ENCODE measurements around the gene IMMP2L.
"Not testable (repeated sequence)": the region's sequence is repeated elsewhere in the genome, so short reads cannot be mapped to it uniquely, and the experiment has no call there.

Gene IMMP2L

DNA sequence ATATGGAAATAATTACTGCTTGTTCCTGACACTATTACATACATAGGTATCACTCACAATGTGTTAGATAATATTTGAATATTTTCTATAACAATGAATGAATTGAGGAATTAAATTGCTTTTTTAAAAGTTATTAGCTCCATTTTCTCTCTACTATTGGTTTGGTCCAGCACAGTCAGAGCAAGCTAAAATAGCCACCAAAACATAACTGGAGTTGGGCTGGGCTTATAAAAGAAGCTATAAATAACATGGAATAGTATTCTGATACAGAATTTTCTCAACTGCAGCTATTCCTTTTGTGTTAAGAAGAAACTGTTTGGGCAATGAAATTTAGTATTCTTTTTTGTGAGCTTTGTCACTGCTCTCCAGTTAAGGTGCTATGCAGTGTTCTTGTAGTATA, 614.0 kb downstream of the IMMP2L start:
- Histone ChIP-seq H3K9ac (ENCODE audit: low read depth, low read length) (no peak overlapping the region), H3K4me1 (ENCODE audit: insufficient read depth, low read length) (peaks cover 23% of the 10 kb centered on the region), H3K9me3 (ENCODE audit: control insufficient read depth, insufficient read depth, low read length) (no peaks in the 10 kb centered on the region), H3K36me3 (ENCODE audit: insufficient read depth, low read length) (no peaks in the 10 kb centered on the region)

DNA sequence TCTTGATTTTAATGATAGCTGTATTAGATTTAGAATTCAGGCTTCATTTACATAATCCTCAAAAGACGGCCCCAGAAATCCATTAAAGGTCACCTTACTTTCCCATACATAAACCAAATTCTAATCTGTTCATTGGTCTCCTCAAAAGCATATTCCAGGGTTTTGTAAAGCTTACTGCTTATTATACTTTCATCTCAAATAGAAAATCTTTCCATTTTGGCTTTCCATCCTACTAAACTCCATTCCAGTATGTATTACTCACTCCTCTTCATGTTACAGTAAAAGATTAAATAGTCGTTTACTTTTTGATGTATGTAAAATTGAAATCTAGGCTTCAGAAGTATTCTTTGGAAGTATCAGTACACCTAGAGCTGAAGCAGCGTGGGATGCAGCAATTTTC, 614.9 kb downstream of the IMMP2L start:
- Histone ChIP-seq H3K9me3 (ENCODE audit: control insufficient read depth, insufficient read depth, low read length) (no peaks in the 10 kb centered on the region), H3K9ac (ENCODE audit: low read depth, low read length) (no peak overlapping the region), H3K36me3 (ENCODE audit: insufficient read depth, low read length) (no peaks in the 10 kb centered on the region), H3K4me1 (ENCODE audit: insufficient read depth, low read length) (peaks cover 23% of the 10 kb centered on the region)

DNA sequence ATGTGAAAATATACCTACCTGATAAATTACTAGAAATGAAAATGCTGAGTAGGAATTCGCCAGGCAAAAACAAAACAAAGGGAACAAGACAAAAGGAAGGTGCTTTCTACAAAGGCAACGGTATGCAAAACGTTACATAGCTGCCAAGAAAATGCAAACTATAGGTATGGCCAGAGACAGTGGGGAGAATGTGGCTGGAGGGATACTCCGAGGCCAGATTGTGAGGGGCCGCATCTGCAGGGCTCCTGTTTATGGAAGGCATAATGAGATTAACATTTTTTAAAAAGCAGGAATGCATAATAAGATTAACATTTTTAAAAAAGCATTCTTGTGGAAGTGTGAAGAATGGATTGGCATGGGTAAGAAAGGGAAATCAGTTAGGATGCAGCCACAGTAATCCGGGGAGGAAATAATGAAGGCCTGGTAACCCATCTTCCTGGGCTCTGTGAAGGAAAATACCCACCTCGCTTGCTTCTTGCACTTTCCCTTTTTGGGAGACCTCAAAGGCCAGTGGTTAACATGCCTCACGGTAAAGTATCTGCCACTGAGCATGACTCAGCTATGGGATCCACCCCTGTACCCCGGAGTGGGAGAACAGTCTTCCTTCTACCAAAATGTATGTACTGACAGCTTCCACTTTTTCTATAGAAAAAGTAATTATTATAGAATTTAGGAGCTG, 617.2 kb downstream of the IMMP2L start:
- Histone ChIP-seq H3K9me3 (ENCODE audit: control insufficient read depth, insufficient read depth, low read length) (no peaks in the 10 kb centered on the region), H3K9ac (ENCODE audit: low read depth, low read length) (no peak overlapping the region), H3K4me1 (ENCODE audit: insufficient read depth, low read length) (peaks cover 23% of the 10 kb centered on the region), H3K36me3 (ENCODE audit: insufficient read depth, low read length) (no peaks in the 10 kb centered on the region)

DNA sequence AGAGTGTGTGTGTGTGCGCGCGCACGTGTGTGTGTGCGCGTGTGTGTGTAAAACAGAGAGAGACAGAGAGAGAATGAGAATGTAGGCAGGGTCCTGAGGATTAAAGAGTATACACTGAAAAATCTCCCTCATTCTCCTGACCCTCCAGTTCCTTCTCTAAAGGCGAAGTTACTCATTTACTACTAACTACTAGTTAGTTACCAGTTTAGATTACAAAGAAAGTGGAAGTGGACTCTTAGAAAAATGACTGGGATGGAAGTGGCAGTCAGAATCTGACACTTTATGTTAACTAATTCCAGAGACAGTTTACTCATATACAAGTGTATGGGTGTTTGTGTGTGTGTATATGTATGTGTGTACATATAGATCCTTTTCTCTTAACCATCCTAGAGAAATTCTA, 617.8 kb downstream of the IMMP2L start:
- Histone ChIP-seq H3K36me3 (ENCODE audit: insufficient read depth, low read length) (no peaks in the 10 kb centered on the region), H3K9me3 (ENCODE audit: control insufficient read depth, insufficient read depth, low read length) (no peaks in the 10 kb centered on the region), H3K4me1 (ENCODE audit: insufficient read depth, low read length) (peaks cover 23% of the 10 kb centered on the region), H3K9ac (ENCODE audit: low read depth, low read length) (no peak overlapping the region)

DNA sequence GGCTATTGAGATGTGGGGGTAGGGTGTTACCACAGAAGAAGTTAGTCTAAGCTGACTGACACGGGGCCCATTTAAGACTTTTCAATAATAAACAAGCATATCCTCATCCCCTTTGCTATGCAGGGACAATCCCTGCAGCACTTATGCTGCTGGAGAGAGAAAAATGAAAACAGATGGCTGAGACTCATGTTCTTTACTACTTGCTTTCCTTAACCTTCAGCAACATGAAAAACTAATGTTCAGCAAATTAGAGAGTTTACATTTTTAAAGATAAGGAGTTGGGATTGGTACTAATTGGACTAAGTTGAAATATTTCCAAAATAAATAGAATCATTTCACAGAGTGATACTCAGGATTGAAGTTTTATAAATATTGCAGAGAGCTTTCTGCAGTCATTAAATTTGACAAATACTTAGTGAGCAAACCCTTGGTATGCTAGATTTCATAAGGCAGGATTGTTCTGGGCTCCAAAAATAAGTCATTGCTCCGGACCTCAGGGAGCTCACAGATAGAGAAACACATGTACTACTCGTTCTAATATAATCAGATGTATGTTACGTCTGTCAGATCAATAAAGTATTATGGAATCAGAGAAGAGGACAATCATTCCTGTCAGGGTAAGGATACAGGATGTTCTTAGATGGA, 618.5 kb downstream of the IMMP2L start:
- Histone ChIP-seq H3K36me3 (ENCODE audit: insufficient read depth, low read length) (no peaks in the 10 kb centered on the region), H3K9ac (ENCODE audit: low read depth, low read length) (no peak overlapping the region), H3K4me1 (ENCODE audit: insufficient read depth, low read length) (peaks cover 23% of the 10 kb centered on the region), H3K9me3 (ENCODE audit: control insufficient read depth, insufficient read depth, low read length) (no peaks in the 10 kb centered on the region)

DNA sequence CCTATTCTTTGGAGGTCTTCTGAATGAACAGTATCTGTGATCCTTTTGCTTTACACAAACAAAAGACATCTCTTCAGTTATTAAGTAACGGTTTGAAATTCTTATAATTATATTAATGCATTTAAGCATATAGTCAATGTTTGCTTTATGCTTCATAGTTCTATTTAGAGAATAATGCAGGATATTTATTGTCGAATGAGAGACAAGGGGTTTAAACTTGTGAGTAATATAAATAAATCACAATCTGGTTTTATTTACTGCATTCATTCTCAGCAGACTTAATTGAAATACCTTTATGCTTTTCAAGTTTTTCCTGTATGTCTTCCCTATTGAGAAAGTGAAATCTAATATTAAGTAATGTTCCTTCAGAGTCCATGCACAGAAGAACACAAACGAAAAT, 620.9 kb downstream of the IMMP2L start:
- Histone ChIP-seq H3K4me1 (ENCODE audit: insufficient read depth, low read length) (peaks cover 23% of the 10 kb centered on the region), H3K9me3 (ENCODE audit: control insufficient read depth, insufficient read depth, low read length) (no peaks in the 10 kb centered on the region), H3K36me3 (ENCODE audit: insufficient read depth, low read length) (no peaks in the 10 kb centered on the region), H3K9ac (ENCODE audit: low read depth, low read length) (no peak overlapping the region)

DNA sequence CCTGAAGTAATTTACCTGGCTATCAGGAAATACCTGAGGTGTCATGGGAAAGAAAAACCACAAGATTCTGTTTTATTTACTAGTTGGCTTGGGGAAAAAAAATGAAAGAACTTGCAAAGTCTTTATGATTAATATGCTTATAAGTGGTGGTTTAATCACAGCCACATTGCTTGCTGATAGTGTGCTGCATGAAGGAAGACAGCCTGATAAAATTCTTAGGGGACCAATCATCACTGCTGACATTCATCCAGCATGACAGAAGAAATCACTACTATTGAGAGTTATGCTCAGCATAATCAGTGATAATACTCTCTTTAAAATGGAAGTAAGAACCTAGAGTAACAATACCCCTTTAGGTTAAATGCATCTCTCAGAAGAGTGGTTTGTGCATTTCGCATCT, 621.5 kb downstream of the IMMP2L start:
- Histone ChIP-seq H3K9ac (ENCODE audit: low read depth, low read length) (no peak overlapping the region), H3K36me3 (ENCODE audit: insufficient read depth, low read length) (no peaks in the 10 kb centered on the region), H3K9me3 (ENCODE audit: control insufficient read depth, insufficient read depth, low read length) (no peaks in the 10 kb centered on the region), H3K4me1 (ENCODE audit: insufficient read depth, low read length) (peaks cover 19% of the 10 kb centered on the region)

DNA sequence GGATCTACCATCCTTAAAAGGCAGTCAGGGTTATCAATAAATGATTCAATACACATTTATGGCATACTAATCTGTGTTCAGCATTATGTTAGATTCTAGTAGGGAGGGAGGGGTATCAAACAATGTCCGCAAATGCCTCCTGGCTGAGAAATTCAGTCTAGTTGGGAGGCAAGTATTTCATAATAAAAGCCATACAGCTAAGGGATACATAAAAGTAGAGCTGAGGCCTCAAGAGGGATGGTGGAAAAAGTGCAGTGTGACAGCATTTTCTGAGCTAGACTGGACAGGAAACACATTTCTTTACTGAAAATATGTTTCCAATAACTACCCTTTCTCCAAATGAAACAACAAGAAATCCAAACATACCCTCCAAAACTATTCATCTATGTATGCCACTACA, 624.1 kb downstream of the IMMP2L start:
- no peak overlapping the region for H3K9ac ChIP-seq (ENCODE audit: low read depth, low read length)
- no peaks in the 10 kb centered on the region for H3K9me3 ChIP-seq (ENCODE audit: control insufficient read depth, insufficient read depth, low read length)
- H3K4me1 ChIP-seq (ENCODE audit: insufficient read depth, low read length), result no peaks in the 10 kb centered on the region
- H3K36me3 ChIP-seq (ENCODE audit: insufficient read depth, low read length), result no peaks in the 10 kb centered on the region

DNA sequence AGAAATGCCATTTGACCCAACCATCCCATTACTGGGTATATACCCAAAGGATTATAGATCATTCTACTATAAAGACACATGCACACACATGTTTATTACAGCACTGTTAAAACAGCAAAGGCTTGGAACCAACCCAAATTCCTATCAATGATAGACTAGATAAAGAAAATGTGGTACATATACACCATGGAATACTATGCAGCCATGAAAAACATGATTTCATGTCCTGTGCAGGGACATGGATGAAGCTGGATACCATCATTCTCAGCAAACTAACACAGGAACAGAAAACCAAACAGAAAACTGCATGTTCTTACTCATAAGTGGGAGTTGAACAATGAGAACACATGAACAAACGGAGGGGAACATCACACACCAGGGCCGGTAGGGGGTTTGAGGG, 625.6 kb downstream of the IMMP2L start:
- not testable (repeated sequence) for H3K36me3 ChIP-seq (ENCODE audit: insufficient read depth, low read length); H3K9me3 ChIP-seq (ENCODE audit: control insufficient read depth, insufficient read depth, low read length); H3K4me1 ChIP-seq (ENCODE audit: insufficient read depth, low read length); H3K9ac ChIP-seq (ENCODE audit: low read depth, low read length)

DNA sequence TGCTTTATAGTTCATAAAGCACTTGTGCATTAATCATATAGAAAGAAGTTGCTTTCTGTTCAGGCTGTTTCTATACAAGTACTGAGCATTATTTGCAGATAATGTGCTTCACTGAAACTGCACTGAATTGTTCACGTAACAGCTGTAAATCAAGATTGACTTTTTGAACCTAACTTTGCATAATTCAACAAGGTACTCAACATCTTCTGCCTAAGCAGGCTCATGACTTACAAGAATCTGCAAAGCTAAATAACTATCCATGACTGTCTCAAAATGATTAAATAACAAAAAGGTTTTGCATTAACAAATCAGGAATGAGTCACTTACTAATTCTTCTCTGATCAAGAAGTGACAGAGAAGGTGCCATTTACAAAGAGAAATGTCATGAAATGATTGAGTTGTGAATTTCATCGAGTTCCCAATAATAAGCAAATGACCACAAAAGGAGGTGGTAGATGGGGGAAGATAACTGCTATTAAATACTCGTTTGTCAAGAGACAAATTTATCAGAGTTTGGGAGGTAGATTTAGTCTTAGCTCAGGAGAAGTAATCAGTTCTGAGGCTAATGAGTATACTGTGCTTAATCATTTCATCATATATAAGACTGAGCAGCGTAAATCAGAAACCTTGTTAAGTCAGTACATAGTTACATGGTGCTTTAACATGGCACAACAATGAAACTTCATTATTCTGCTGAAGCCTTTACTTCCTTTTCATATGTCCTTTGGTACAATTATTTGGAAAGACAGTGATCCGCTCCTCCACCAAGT, 632.6 kb downstream of the IMMP2L start:
- Histone ChIP-seq H3K9me3 (ENCODE audit: control insufficient read depth, insufficient read depth, low read length) (no peaks in the 10 kb centered on the region), H3K4me1 (ENCODE audit: insufficient read depth, low read length) (no peaks in the 10 kb centered on the region), H3K9ac (ENCODE audit: low read depth, low read length) (no peak overlapping the region), H3K36me3 (ENCODE audit: insufficient read depth, low read length) (no peaks in the 10 kb centered on the region)

DNA sequence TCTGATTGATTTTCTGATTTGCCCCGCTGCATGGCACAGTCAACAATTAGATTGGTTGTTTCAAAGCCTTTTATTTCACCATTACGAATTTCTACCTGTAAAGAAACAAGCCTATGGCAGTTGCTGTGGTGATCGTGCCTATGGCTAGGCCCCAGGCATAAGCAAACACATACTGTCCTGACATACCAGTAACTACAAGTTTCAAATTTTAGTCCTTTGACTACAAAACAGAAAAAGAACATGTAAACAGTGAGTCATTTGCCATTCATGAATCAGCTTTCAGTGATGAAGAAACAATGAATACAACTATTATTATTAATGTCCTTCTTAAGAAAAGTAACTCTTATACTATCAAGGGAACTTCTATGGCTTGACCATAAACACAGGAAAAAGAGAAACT, 639.4 kb downstream of the IMMP2L start:
- H3K36me3 ChIP-seq (ENCODE audit: insufficient read depth, low read length), result no peaks in the 10 kb centered on the region
- H3K9me3 ChIP-seq (ENCODE audit: control insufficient read depth, insufficient read depth, low read length), result no peaks in the 10 kb centered on the region
- no peaks in the 10 kb centered on the region for H3K4me1 ChIP-seq (ENCODE audit: insufficient read depth, low read length)
- no peak overlapping the region for H3K9ac ChIP-seq (ENCODE audit: low read depth, low read length)

DNA sequence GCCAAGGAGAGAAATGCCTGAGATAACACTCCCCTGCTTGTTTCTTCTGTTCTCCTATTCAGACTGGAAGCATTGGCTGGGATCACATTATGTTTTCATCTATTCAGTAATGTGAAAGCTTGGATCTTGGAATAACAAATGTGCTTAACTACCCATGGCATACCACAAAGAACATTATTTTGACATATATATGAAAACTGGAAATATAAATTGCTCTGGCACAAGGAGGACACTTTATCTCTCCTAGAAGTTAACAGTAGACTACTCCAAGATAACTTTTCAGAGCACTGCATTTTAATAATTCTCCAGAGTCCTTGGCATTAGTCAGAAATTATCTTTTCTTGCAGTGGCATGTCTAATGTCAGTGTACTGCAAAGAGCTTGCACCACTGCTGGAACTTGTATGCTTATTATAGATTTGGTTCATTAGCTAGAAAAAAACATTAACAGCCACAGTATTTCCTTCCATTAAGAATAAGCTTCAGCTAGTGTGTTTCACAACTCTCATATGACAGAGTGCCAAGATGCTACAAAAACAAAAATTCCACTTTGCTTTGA, 640.6 kb downstream of the IMMP2L start:
- Histone ChIP-seq H3K9me3 (ENCODE audit: control insufficient read depth, insufficient read depth, low read length) (no peaks in the 10 kb centered on the region), H3K36me3 (ENCODE audit: insufficient read depth, low read length) (no peaks in the 10 kb centered on the region), H3K4me1 (ENCODE audit: insufficient read depth, low read length) (no peaks in the 10 kb centered on the region), H3K9ac (ENCODE audit: low read depth, low read length) (no peak overlapping the region)

DNA sequence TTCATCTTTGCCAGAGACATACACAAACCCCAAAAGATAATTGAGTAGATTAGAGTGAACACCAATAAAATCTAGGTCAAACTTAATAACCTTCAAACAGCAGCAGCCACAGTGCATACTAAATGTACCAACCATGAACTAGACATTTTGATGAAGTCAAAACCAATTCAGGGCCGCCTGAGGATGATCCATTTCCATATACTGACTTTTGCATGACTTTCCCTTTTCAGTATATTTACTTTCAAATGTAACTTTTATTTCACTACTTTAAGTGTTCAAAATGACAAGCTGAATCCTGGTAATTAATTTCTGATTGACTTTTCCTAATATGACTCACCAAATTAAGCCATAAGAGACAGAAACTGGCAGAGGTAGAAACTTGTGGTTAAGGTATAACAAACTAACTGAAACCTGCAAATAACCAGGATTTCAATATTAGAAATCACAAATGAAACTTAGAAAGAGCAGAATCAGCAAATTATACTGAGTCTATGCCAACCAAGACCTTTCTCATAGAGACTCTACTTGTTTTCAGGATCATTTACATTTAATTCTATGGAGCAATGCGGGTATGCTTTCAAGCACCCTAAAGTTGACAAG, 643.2 kb downstream of the IMMP2L start:
- Histone ChIP-seq H3K9me3 (ENCODE audit: control insufficient read depth, insufficient read depth, low read length) (no peaks in the 10 kb centered on the region), H3K9ac (ENCODE audit: low read depth, low read length) (no peak overlapping the region), H3K4me1 (ENCODE audit: insufficient read depth, low read length) (no peaks in the 10 kb centered on the region), H3K36me3 (ENCODE audit: insufficient read depth, low read length) (no peaks in the 10 kb centered on the region)

DNA sequence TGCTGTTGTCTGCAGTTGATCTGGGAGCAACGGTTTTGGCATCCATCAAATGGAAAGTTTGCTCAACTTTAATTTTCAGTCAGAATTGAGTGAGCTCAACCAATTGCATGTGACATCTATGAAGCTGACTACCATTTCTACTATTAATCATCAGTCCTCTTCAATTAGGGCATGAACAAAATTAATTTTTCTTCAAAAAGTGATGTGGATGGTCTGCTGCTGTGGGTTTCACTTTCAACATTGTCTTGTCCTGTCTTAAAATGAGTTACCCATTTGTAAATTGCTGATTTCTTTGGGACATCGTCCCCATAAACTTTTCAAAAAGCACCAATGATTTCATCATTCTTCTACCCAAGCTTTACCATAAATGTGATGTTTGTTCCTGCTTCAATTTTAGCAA, 648.0 kb downstream of the IMMP2L start:
- no peaks in the 10 kb centered on the region for H3K36me3 ChIP-seq (ENCODE audit: insufficient read depth, low read length)
- H3K4me1 ChIP-seq (ENCODE audit: insufficient read depth, low read length), result no peaks in the 10 kb centered on the region
- H3K9me3 ChIP-seq (ENCODE audit: control insufficient read depth, insufficient read depth, low read length), result no peaks in the 10 kb centered on the region
- no peak overlapping the region for H3K9ac ChIP-seq (ENCODE audit: low read depth, low read length)
